LNCAP (cell line): ENCODE measurements around the gene FAM78A.

Experiments
- TF ChIP-seq, protein P1 (sequence below): fragments of 450-650 bp; IDR thresholded peaks from 2 replicates; pipeline ENCODE4 v1.5.1; 2017; ENCODE audit warnings: mild to moderate bottlenecking

Gene FAM78A, protein sequence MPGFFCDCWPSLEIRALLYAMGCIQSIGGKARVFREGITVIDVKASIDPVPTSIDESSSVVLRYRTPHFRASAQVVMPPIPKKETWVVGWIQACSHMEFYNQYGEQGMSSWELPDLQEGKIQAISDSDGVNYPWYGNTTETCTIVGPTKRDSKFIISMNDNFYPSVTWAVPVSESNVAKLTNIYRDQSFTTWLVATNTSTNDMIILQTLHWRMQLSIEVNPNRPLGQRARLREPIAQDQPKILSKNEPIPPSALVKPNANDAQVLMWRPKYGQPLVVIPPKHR

DNA sequence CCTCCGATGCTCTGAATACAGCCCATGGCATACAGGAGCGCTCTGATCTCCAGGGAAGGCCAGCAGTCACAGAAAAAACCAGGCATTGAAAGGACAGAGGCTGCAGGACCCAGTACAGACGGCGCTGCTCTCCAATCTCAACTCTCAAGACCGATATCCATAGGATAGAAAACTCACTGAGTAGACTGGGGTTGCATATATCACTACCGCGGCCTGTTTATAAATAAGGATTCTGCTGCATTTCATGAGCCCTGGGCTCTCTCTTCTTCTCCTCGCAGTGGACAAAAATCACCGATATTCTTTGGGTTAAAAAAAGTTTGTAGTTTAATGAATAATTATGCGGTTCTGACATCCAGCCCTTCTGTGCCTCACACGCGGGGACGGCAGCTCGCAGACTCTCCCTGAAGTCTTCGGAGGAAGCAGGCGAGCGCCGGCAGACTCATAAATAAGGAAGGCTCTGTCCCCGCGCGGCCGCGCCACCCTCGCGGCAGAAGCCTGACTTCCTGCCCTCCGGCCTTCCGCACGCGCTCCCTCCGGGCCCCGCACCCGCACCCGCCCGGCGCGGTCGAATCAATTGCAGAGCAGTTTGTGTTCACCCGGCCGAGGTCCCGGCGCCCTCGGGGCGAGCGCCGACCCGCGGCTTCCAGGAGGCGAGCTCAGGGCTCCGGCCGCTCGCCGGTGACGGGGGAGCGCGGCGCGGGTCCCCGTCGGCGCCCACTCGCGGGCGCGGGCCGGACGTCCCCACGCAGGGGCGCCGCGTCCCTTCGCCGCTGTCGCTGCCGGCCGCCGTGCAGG lies at the start of gene FAM78A:
FAM78A (minus strand) TSS at position 417 of the 795 bp plus-strand sequence; CDS start at position 86, 331 bp downstream.
- TF ChIP-seq, protein P1, sequence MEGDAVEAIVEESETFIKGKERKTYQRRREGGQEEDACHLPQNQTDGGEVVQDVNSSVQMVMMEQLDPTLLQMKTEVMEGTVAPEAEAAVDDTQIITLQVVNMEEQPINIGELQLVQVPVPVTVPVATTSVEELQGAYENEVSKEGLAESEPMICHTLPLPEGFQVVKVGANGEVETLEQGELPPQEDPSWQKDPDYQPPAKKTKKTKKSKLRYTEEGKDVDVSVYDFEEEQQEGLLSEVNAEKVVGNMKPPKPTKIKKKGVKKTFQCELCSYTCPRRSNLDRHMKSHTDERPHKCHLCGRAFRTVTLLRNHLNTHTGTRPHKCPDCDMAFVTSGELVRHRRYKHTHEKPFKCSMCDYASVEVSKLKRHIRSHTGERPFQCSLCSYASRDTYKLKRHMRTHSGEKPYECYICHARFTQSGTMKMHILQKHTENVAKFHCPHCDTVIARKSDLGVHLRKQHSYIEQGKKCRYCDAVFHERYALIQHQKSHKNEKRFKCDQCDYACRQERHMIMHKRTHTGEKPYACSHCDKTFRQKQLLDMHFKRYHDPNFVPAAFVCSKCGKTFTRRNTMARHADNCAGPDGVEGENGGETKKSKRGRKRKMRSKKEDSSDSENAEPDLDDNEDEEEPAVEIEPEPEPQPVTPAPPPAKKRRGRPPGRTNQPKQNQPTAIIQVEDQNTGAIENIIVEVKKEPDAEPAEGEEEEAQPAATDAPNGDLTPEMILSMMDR: no peak

DNA sequence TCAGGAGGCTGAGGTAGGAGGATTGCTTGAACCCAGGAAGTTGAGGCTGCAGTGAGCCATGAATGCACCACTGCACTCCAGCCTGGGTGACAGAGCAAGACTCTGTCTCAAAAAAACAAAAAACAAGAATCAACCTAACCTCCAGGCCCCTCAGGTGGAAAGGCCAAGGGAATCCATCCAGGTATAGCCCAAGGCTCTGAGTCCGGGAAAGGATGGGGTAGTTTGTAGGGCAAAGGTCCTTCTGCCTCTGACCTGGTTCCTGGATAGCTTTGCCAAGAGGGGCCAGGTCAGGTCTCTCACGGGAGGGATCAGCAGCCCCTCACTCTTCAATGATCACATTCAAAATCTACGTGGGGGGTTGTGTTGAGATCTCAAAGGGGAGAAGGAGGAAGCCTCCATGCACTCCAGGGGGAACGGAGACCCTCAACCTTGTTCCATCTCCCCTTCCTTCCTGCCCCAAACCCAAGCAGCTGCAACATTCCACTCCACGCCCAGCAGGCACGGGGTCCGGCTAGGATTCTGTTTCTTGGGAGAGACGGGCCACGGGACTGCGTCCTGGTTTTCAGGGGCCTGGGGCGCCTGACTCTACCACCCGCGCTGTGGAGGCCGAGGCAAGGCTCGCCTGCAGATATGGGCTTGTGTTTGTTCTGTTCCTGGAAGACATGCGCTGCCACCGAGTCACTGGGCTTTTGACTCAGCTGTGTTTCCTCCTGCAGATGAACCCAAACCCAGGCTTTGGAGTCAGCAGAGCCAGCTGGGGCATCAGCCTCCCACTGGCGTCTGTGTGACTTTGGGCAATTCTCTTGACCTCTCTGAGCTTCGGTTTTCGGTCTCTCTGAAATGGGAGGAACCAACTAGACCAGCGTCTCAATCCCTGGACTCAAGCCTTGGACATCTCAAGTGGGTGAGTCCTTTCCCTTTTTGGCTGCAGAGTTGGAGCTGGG lies 48.7 kb upstream of the FAM78A start:
- TF ChIP-seq, protein P1: no peak

DNA sequence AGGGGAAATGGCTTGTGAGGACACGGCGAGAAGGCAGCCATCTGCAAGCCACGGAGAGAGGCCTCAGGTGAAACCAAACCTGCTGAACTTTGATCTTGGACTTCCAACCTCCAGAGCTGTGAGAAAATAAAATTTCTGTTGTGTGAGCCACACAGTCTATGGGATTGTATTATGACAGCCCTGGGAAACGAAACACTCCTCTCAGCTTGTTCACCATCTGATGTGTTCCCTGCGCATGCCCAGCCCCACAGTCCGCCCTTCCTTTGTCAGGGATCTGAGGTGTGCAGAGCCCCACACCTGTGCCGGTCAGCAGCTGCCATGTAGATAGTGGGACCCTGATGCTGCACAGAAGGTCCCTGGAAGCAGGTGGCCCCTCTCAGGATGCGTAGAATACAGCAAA lies 47.3 kb upstream of the FAM78A start:
- TF ChIP-seq, protein P1: no peak

DNA sequence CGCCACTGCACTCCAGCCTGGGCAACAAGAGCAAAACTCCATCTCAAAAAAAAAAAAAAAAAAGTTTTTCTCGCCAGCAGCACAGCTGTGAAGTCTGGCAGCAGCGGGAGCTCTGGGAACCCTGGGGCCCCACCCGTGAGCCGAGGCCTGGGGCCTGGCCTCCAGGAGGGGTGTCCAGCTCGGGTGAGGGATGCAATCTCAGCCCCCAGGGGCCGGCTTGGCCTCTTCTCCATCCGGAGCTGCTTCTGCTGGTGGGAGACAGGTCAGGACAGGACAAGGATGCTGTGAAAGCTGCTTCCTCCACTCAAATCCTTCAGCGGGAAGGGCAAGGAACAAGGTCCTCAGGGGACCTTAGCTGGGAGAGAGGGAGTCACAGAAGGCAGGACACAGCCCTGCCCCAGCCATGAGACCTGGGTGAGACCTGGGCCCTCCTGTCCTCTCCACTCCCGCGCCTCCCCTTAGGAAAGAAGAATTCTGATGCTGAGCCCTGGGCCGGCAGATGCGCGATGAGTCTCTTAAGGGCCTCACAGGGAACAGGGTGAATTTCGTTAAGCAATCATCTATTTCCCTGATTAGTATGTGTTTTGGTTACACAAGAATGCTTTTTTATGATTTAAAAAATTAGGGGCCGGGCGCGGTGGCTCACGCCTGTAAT lies 43.8 kb upstream of the FAM78A start:
- TF ChIP-seq, protein P1: no peak

DNA sequence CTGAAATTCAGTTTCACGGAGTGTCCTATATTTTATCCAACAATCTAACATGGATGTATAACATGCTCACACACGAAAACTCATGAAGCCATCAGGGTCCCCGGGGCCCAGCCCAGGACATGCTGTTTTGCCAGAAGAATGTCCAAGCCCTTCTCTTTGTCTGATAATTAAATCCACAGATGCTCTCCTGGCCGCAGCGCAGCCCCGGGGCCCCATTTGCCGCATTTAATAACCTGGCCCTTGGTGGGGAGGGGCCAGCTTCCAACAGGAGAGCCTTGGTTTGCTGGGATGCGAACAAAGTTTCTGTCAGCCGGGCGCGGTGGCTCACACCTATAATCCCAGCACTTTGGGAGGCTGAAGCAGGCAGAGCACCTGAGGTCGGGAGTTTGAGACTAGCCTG lies 43.2 kb upstream of the FAM78A start:
- TF ChIP-seq, protein P1: no peak

DNA sequence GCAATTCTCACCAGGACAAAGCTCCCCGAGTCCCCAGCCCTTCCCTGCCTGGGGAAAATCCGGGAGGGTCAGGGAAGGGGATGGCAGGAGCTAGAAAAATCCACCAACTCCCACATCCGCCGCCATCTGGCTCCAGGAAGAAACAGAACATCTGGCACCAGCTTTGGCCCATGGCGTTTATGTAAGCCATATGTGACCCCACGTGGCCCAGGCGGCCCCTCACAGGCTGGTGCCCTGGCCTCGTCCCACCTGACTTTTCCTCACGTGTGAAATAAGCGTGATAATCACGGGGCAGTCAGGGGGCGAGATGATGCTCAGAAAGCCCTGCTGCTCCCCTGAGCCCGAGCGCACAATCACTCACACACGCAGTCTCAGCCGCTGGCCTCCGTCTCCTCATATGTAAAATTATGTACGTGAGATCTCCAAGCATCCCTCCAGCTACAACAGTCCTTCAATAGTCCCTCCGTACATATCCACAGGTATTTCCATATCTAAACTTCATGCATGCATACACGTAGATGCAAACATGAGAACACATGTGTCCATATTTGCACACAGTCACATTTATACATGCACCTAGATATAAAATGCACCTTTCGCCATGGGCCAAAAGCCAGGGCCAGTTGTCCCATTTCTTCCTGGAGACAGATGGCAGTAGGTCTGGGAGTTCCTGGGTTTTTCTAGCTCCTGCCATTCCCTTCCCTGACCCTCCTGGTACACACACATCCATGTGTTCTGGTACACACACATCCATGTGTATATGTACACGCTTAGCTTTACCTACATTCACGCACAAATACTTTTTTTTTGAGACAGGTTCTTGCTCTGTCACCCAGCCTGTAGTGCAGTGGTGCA lies 42.1 kb upstream of the FAM78A start:
- TF ChIP-seq, protein P1: no peak
